Psoas muscle (tissue), 8 donors: ENCODE data around the gene JAG1. TPM values are rescaled to one million over a fixed set of nuclear protein-coding genes. Genes with fewer than 3 reads are reported as not detected.

Experiments
- ATAC-seq, 4 donors: fragments of 200-7000 bp; cut with Tn5 transposase; one replicate each; pipeline ENCODE4 v1.9.1; 2020; ENCODE audit warnings: moderate library complexity in 3 of 4, mild to moderate bottlenecking in 2 of 4
- DNase-seq, 2 donors: peaks; one replicate each; pipeline ENCODE4 v3.0.0-alpha.2; 2020
- H3K27ac ChIP-seq: fragments of 200-600 bp; one replicate; pipeline ENCODE4 v1.8.0; 2022
- H3K27me3 ChIP-seq, 3 donors: fragments of 200-600 bp in 1 of 3; one replicate each; pipeline versions ENCODE4 v1.6.1 to v1.8.0; 2013 to 2022; ENCODE audit warnings: low read length in 2 of 3, mild to moderate bottlenecking in 2 of 3, moderate library complexity in 1 of 3; ENCODE audit not compliant: insufficient read depth in 3 of 3
- H3K36me3 ChIP-seq, 2 donors: fragments of 200-600 bp in 1 of 2; one replicate each; pipeline versions ENCODE4 v1.6.1 to v1.8.0; 2013 to 2022; ENCODE audit warnings: low read depth in 1 of 2, mild to moderate bottlenecking in 1 of 2, moderate library complexity in 1 of 2; ENCODE audit not compliant: insufficient read depth in 1 of 2
- H3K4me1 ChIP-seq: fragments of 200-600 bp; one replicate; pipeline ENCODE4 v1.8.0; 2022
- H3K4me3 ChIP-seq: fragments of 200-600 bp; one replicate; pipeline ENCODE4 v1.8.0; 2022; ENCODE audit warnings: mild to moderate bottlenecking
- H3K9me3 ChIP-seq: fragments of 200-600 bp; one replicate; pipeline ENCODE4 v1.8.0; 2022
- WGBS, 3 donors: extraction: QIAGEN DNeasy Blood & Tissue Kit; methylation state at CpG; one replicate each; pipeline versions ENCODE4 v1.1.6 to v1.1.7; 2013; 5-methylcytosine and 5-hydroxymethylcytosine counted together
- intact Hi-C, 2 donors: fragments of 100-400 bp; cut with DNase I; formaldehyde crosslinking; loops; one replicate each; pipeline versions ENCODE4 v1.11.0 to v1.14.2; 2022
- polyA plus RNA-seq, 3 donors: library from polyadenylated mRNA; stranded (reverse); fragments of 200-250 nt; gene quantifications; one replicate each; pipeline ENCODE4 v1.2.3, GENCODE V29; 2013
- total RNA-seq, 4 donors: library from RNA; stranded (reverse); fragmentation: NEBNext Ultra II Directional in 2 of 4; extraction: Animal tissue kit (Norgen Biotek cat#: 25700) in 2 of 4; gene quantifications; one replicate each; pipeline versions ENCODE4 v1.2.1 to v1.2.4, GENCODE V29; 2021 to 2023
- TF ChIP-seq, protein P1 (sequence below): fragments of 200-600 bp; IDR thresholded peaks from one replicate; pipeline ENCODE4 v1.8.0; 2022; ENCODE audit warnings: antibody characterized with exemption
- donor health status: healthy with polysubstance abuse.
- donor health status: DM: no; HTN: no; CAD: no; lungs with moderate emphysema.
- donor health status: Bipolar disorder and iron deficiency.
- donor health status: healthy.
- donor health status: DM: yes; HTN: yes; CAD: no.
- donor health status: DM: no; HTN: no; CAD: no.
- donor health status: DM: no; HTN: no; CAD: no.
- donor health status: DM: yes; HTN: yes; CAD: no.

The JAG1 gene
- total and polyA plus RNA-seq, 7 donors = 5.4 to 35.4 (median 10.4) TPM

- Histone ChIP-seq H3K4me3 (no peak overlapping the region), H3K27me3 (no peaks in the 10 kb centered on the region), H3K36me3 (no peaks in the 10 kb centered on the region), H3K4me1 (no peaks in the 10 kb centered on the region), H3K9me3 (no peaks in the 10 kb centered on the region), H3K27ac (no peak overlapping the region)
- no peak for ATAC-seq
- 65 to 79% (median 67%) methylated on average over 3 of the region's 3 CpGs for WGBS, 3 donors
- DNase-seq = no peak
- TF ChIP-seq, protein P1, sequence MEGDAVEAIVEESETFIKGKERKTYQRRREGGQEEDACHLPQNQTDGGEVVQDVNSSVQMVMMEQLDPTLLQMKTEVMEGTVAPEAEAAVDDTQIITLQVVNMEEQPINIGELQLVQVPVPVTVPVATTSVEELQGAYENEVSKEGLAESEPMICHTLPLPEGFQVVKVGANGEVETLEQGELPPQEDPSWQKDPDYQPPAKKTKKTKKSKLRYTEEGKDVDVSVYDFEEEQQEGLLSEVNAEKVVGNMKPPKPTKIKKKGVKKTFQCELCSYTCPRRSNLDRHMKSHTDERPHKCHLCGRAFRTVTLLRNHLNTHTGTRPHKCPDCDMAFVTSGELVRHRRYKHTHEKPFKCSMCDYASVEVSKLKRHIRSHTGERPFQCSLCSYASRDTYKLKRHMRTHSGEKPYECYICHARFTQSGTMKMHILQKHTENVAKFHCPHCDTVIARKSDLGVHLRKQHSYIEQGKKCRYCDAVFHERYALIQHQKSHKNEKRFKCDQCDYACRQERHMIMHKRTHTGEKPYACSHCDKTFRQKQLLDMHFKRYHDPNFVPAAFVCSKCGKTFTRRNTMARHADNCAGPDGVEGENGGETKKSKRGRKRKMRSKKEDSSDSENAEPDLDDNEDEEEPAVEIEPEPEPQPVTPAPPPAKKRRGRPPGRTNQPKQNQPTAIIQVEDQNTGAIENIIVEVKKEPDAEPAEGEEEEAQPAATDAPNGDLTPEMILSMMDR = no peak
- intact Hi-C loops = no loop called here
These were observed 9.1 kb upstream of the JAG1 start for GRCh38 chr20:10682939-10683338.

- Histone ChIP-seq H3K27ac (no peak overlapping the region), H3K4me1 (no peaks in the 10 kb centered on the region), H3K36me3 (no peaks in the 10 kb centered on the region), H3K4me3 (no peak overlapping the region), H3K27me3 (no peaks in the 10 kb centered on the region), H3K9me3 (no peaks in the 10 kb centered on the region)
- 95 to 98% (median 97%) methylated on average over 4 of the region's 4 CpGs for WGBS, 3 donors
- TF ChIP-seq, protein P1 = no peak
- ATAC-seq = no peak
- no peak for DNase-seq
- intact Hi-C loops = no loop called here
These were observed 7.7 kb upstream of the JAG1 start for GRCh38 chr20:10681494-10681893.

DNA sequence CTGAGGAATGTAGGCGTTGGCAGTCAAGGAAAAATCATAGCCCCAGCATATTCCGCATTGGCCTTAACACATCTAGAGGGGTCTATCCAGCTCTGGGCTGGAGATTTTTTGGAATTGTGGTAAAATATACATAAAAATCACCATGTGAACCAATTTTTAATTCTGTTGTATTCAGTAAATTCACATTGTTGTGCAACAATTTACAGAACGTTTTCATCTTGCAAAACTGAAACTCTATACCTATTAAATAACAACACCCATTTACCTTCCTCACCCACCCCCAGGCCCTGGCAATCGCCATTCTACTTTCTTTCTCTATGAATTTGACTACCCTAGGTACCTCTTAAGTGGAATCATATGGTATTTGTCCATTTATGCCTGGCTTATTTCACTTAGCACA, 6.8 kb upstream of the JAG1 start:
- intact Hi-C loops = no loop called here

GRCh38 chr20:10679269-10679668, 5.5 kb upstream of the JAG1 start:
- 63 to 69% (median 64%) methylated on average over 4 of the region's 4 CpGs for WGBS, 3 donors
- ATAC-seq (no peak), DNase-seq (no peak)
- no peaks in the 10 kb centered on the region for H3K4me1 ChIP-seq
- H3K36me3 ChIP-seq = no peaks in the 10 kb centered on the region
- H3K4me3 ChIP-seq = no peak overlapping the region
- H3K27me3 ChIP-seq = no peaks in the 10 kb centered on the region
- no peak overlapping the region for H3K27ac ChIP-seq
- TF ChIP-seq, protein P1 = no peak
- no peaks in the 10 kb centered on the region for H3K9me3 ChIP-seq
- intact Hi-C loops = loop anchor here (10.0 kb wide), 5 partner anchors 176 to 866 kb away; no protein-coding TSS in a partner anchor

More for the DNA sequence above, 6.8 kb upstream of the JAG1 start:
- Histone ChIP-seq H3K27ac (no peak overlapping the region), H3K4me3 (no peak overlapping the region), H3K9me3 (no peaks in the 10 kb centered on the region), H3K4me1 (no peaks in the 10 kb centered on the region), H3K36me3 (no peaks in the 10 kb centered on the region), H3K27me3 (no peaks in the 10 kb centered on the region)
- no peak for ATAC-seq
- TF ChIP-seq, protein P1 = no peak
- DNase-seq = no peak
- 82 to 90% (median 86%) methylated on average over 4 of the region's 4 CpGs for WGBS, 3 donors

- 67 to 74% (median 71%) methylated on average over 3 of the region's 3 CpGs for WGBS, 3 donors
These were observed 2.7 kb upstream of the JAG1 start for GRCh38 chr20:10676518-10676917.

More at GRCh38 chr20:10676518-10676917, 2.7 kb upstream of the JAG1 start:
- TF ChIP-seq, protein P1 = no peak
- ATAC-seq (no peak), DNase-seq (no peak)
- Histone ChIP-seq H3K4me3 (no peak overlapping the region), H3K4me1 (no peaks in the 10 kb centered on the region), H3K27ac (no peak overlapping the region), H3K27me3 (no peaks in the 10 kb centered on the region), H3K36me3 (no peaks in the 10 kb centered on the region), H3K9me3 (no peaks in the 10 kb centered on the region)
- intact Hi-C loops = loop anchor here (10.0 kb wide), 5 partner anchors 178 to 868 kb away; no protein-coding TSS in a partner anchor
